ENCODE measurements around the gene SDK2. TPM values are rescaled to one million over a fixed set of nuclear protein-coding genes. Genes with fewer than 3 reads are reported as not detected.

Gene SDK2
- total and polyA plus RNA-seq, 2 experiments from 2014 or later, result 0.74 to 5.1 TPM

- TF ChIP-seq ZNF462 (CRISPR knock-in tag; IDR thresholded peaks at IDR 0.05), result no peak
- no peak for TF ChIP-seq STAT1 (IDR thresholded peaks at IDR 0.05; ENCODE audit: unreplicated experiment)
- TF ChIP-seq ETS1 (IDR thresholded peaks at IDR 0.05), result no peak
- no peak for TF ChIP-seq CREB1 (CRISPR knock-in tag; IDR thresholded peaks at IDR 0.05; ENCODE audit: low read depth)
These were observed 84.7 kb downstream of the SDK2 start (continued) for GRCh38 chr17:73559532-73559931.

GRCh38 chr17:73555199-73555960, 88.9 kb downstream of the SDK2 start:
- Mint-ChIP-seq H3K4me1 (peaks cover 36% of the 10 kb centered on the region), H3K4me3 (no peak overlapping the region), H3K27me3 (ENCODE audit: insufficient read depth, low read depth, poor library complexity) (peaks cover 4% of the 10 kb centered on the region), H3K27ac (no peak overlapping the region), H3K9me3 (no peaks in the 10 kb centered on the region), H3K36me3 (ENCODE audit: low read depth) (no peaks in the 10 kb centered on the region)
- no peaks in the 10 kb centered on the region for H3K27me3 ChIP-seq (ENCODE audit: insufficient read depth)
- H3K4me3 ChIP-seq, result no peak overlapping the region
- H3K36me3 ChIP-seq (ENCODE audit: insufficient read depth), result no peaks in the 10 kb centered on the region
- TF ChIP-seq REST (IDR thresholded peaks at IDR 0.05; ENCODE audit: unreplicated experiment), result no peak
- peak in 1 of 2 experiments; percentile 35; a peak in 1 of 4 replicates for TF ChIP-seq CTCF (conservative IDR thresholded peaks at IDR 0.05; ENCODE audit: low read depth in 2 of 2)
- no peaks in the 10 kb centered on the region for H3F3A ChIP-seq (replicated peaks; ENCODE audit: low read depth)
- H3K4me1 ChIP-seq (ENCODE audit: insufficient read depth), result peaks cover 17% of the 10 kb centered on the region
- no peak overlapping the region for H3K4me2 ChIP-seq
- ATAC-seq (no peak), DNase-seq (ENCODE audit: low spot score) (no peak)
- H3K9me2 ChIP-seq (ENCODE audit: insufficient read depth), result no peaks in the 10 kb centered on the region
- no peak overlapping the region for H2AFZ ChIP-seq
- H3K27ac ChIP-seq (ENCODE audit: low read depth), result no peak overlapping the region
- no peaks in the 10 kb centered on the region for H3K79me2 ChIP-seq (replicated peaks; ENCODE audit: insufficient read depth)
- no peaks in the 10 kb centered on the region for H4K20me1 ChIP-seq (replicated peaks; ENCODE audit: insufficient read depth)
